ENCODE measurements around the gene URB2.

URB2 gene

DNA sequence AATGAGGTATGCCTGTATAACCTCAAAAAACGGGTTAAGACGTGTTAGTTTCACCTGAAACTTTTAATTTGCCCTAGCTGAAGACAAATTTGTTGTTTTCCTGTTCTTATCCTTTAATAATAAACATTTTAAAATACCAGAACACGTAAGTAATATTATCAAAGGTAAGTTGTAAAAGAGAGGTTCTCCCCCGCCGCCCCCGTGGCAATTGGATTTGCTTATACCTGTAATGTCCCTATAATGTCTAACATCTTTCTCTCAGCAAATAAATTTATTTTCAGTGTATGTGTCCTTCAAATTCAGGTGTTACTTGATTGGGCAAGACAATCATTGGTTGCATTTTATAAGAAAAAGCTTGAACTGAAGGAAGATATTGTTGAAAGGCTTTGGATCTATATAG, 5.9 kb downstream of the URB2 start:
- Histone ChIP-seq H3K4me2 (ENCODE audit: low read length) (no peak overlapping the region), H3K27me3 (ENCODE audit: control insufficient read depth, insufficient read depth, low read length) (no peaks in the 10 kb centered on the region), H3K9me3 (replicated peaks; ENCODE audit: low read length) (no peaks in the 10 kb centered on the region), H3K9ac (ENCODE audit: low read depth, low read length) (no peak overlapping the region), H3K36me3 (ENCODE audit: insufficient read depth, low read length) (peaks cover 27% of the 10 kb centered on the region), H3K4me1 (ENCODE audit: control insufficient read depth, insufficient read depth, low read length) (peaks cover 18% of the 10 kb centered on the region), H3K4me3 (ENCODE audit: low read length) (no peak overlapping the region)

GRCh38 chr1:229636042-229636441, 10.0 kb downstream of the URB2 start:
- Histone ChIP-seq H3K9ac (ENCODE audit: low read depth, low read length) (no peak overlapping the region), H3K4me1 (ENCODE audit: control insufficient read depth, insufficient read depth, low read length) (no peaks in the 10 kb centered on the region), H3K9me3 (replicated peaks; ENCODE audit: low read length) (no peaks in the 10 kb centered on the region), H3K4me3 (ENCODE audit: low read length) (no peak overlapping the region), H3K27me3 (ENCODE audit: control insufficient read depth, insufficient read depth, low read length) (no peaks in the 10 kb centered on the region), H3K36me3 (ENCODE audit: insufficient read depth, low read length) (peaks cover 41% of the 10 kb centered on the region), H3K4me2 (ENCODE audit: low read length) (no peak overlapping the region)

DNA sequence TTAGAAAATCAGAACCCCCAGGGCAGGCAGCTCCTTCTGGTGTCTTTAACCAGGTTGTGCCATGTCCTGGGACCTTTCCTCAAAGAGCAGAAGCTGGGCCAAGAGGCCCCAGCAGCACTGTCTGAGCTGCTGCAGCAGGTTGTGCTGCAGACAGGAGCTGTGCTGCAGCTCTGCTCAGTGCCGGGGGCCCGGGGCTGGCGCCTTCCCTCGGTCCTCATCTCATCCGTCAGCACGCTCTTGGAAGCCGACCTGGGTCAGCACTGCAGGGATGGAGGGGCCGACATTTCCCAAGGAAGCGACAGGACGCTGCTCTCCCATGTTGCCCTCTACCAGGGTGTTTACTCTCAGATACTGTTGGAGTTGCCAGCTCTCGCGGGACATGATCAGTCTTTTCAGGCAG, 11.7 kb downstream of the URB2 start:
- Histone ChIP-seq H3K9me3 (replicated peaks; ENCODE audit: low read length) (no peaks in the 10 kb centered on the region), H3K4me2 (ENCODE audit: low read length) (no peak overlapping the region), H3K4me1 (ENCODE audit: control insufficient read depth, insufficient read depth, low read length) (no peaks in the 10 kb centered on the region), H3K27me3 (ENCODE audit: control insufficient read depth, insufficient read depth, low read length) (no peaks in the 10 kb centered on the region), H3K4me3 (ENCODE audit: low read length) (no peak overlapping the region), H3K9ac (ENCODE audit: low read depth, low read length) (no peak overlapping the region), H3K36me3 (ENCODE audit: insufficient read depth, low read length) (peaks cover 41% of the 10 kb centered on the region)

- Histone ChIP-seq H3K4me2 (ENCODE audit: low read length) (no peak overlapping the region), H3K4me3 (ENCODE audit: low read length) (no peak overlapping the region), H3K9ac (ENCODE audit: low read depth, low read length) (no peak overlapping the region), H3K9me3 (replicated peaks; ENCODE audit: low read length) (no peaks in the 10 kb centered on the region), H3K4me1 (ENCODE audit: control insufficient read depth, insufficient read depth, low read length) (no peaks in the 10 kb centered on the region), H3K36me3 (ENCODE audit: insufficient read depth, low read length) (peaks cover 49% of the 10 kb centered on the region), H3K27me3 (ENCODE audit: control insufficient read depth, insufficient read depth, low read length) (no peaks in the 10 kb centered on the region)
Measured at GRCh38 chr1:229640455-229640854, 14.4 kb downstream of the URB2 start.

GRCh38 chr1:229641306-229641705, 15.3 kb downstream of the URB2 start:
- Histone ChIP-seq H3K4me3 (ENCODE audit: low read length) (no peak overlapping the region), H3K9ac (ENCODE audit: low read depth, low read length) (no peak overlapping the region), H3K4me2 (ENCODE audit: low read length) (no peak overlapping the region), H3K36me3 (ENCODE audit: insufficient read depth, low read length) (peaks cover 49% of the 10 kb centered on the region), H3K4me1 (ENCODE audit: control insufficient read depth, insufficient read depth, low read length) (no peaks in the 10 kb centered on the region), H3K9me3 (replicated peaks; ENCODE audit: low read length) (no peaks in the 10 kb centered on the region), H3K27me3 (ENCODE audit: control insufficient read depth, insufficient read depth, low read length) (no peaks in the 10 kb centered on the region)

- Histone ChIP-seq H3K36me3 (ENCODE audit: insufficient read depth, low read length) (peaks cover 45% of the 10 kb centered on the region), H3K9ac (ENCODE audit: low read depth, low read length) (no peak overlapping the region), H3K27me3 (ENCODE audit: control insufficient read depth, insufficient read depth, low read length) (no peaks in the 10 kb centered on the region), H3K4me1 (ENCODE audit: control insufficient read depth, insufficient read depth, low read length) (no peaks in the 10 kb centered on the region), H3K4me3 (ENCODE audit: low read length) (no peak overlapping the region), H3K4me2 (ENCODE audit: low read length) (no peak overlapping the region), H3K9me3 (replicated peaks; ENCODE audit: low read length) (no peaks in the 10 kb centered on the region)
Measured at GRCh38 chr1:229642376-229642775, 16.3 kb downstream of the URB2 start.

GRCh38 chr1:229642970-229643369, 16.9 kb downstream of the URB2 start:
- Histone ChIP-seq H3K4me2 (ENCODE audit: low read length) (no peak overlapping the region), H3K4me1 (ENCODE audit: control insufficient read depth, insufficient read depth, low read length) (no peaks in the 10 kb centered on the region), H3K9me3 (replicated peaks; ENCODE audit: low read length) (no peaks in the 10 kb centered on the region), H3K27me3 (ENCODE audit: control insufficient read depth, insufficient read depth, low read length) (no peaks in the 10 kb centered on the region), H3K9ac (ENCODE audit: low read depth, low read length) (no peak overlapping the region), H3K4me3 (ENCODE audit: low read length) (no peak overlapping the region), H3K36me3 (ENCODE audit: insufficient read depth, low read length) (peaks cover 45% of the 10 kb centered on the region)

GRCh38 chr1:229643996-229644745, 18.1 kb downstream of the URB2 start:
- no peak overlapping the region for H3K4me2 ChIP-seq (ENCODE audit: low read length)
- no peak overlapping the region for H3K9ac ChIP-seq (ENCODE audit: low read depth, low read length)
- no peaks in the 10 kb centered on the region for H3K4me1 ChIP-seq (ENCODE audit: control insufficient read depth, insufficient read depth, low read length)
- no peaks in the 10 kb centered on the region for H3K27me3 ChIP-seq (ENCODE audit: control insufficient read depth, insufficient read depth, low read length)
- peaks cover 53% of the 10 kb centered on the region for H3K36me3 ChIP-seq (ENCODE audit: insufficient read depth, low read length)
- H3K4me3 ChIP-seq (ENCODE audit: low read length) = no peak overlapping the region
- H3K9me3 ChIP-seq (replicated peaks; ENCODE audit: low read length) = no peaks in the 10 kb centered on the region

DNA sequence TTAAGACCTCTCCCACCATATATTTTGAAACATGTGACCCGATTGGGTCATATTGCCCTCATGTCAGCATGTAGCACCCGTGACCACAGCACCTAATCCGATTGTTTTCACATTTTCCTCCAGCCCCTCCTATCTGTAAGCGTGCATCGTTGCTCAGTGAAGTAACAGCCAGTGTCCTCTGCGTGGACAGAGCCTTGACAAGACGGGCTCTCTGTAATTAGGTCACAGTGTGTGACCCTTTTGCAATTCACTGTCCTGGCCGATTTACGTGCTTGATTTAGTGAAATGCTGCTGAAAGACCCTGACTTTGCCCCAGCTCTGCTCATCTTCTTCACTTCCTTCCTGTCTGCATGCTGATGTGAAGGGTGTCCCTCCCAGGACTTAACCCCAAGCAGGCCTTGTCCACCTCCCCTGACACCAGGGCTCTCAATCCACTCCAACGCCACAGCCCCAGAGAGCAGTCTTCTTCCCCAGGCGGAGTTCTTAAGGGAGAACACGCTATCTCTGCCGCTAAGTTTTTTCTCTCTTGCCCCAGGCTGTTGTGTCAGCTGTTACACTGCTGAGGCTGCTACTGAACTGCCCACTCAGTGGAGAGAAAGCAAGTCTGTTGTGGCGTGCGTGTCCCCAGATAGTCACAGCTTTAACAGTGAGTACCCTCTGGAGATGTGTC, 19.4 kb downstream of the URB2 start:
- Histone ChIP-seq H3K9me3 (replicated peaks; ENCODE audit: low read length) (no peaks in the 10 kb centered on the region), H3K4me1 (ENCODE audit: control insufficient read depth, insufficient read depth, low read length) (no peaks in the 10 kb centered on the region), H3K4me3 (ENCODE audit: low read length) (no peak overlapping the region), H3K27me3 (ENCODE audit: control insufficient read depth, insufficient read depth, low read length) (no peaks in the 10 kb centered on the region), H3K36me3 (ENCODE audit: insufficient read depth, low read length) (peaks cover 62% of the 10 kb centered on the region), H3K4me2 (ENCODE audit: low read length) (no peak overlapping the region), H3K9ac (ENCODE audit: low read depth, low read length) (no peak overlapping the region)

DNA sequence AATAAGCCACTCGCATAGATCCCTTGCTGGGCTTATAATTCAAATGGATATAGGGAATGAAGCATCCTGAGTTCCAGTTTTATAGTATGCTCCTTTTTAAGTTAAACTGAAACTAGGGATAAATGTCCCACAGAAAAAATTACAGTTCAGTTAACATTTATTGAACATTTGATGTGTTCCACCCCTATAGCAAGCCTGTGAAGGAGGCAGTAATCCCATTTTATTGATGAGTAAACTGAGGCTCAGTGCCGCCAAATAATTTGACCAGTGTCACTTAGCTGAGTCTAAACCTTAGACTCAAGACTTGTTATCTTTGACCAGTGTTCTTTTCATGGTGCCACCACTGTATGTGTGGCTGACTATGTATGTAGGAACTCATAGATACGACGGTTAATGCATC, 22.4 kb downstream of the URB2 start:
- H3K9ac ChIP-seq (ENCODE audit: low read depth, low read length) = no peak overlapping the region
- peaks cover 73% of the 10 kb centered on the region for H3K36me3 ChIP-seq (ENCODE audit: insufficient read depth, low read length)
- H3K4me2 ChIP-seq (ENCODE audit: low read length) = no peak overlapping the region
- H3K4me1 ChIP-seq (ENCODE audit: control insufficient read depth, insufficient read depth, low read length) = no peaks in the 10 kb centered on the region
- H3K4me3 ChIP-seq (ENCODE audit: low read length) = no peak overlapping the region
- no peaks in the 10 kb centered on the region for H3K27me3 ChIP-seq (ENCODE audit: control insufficient read depth, insufficient read depth, low read length)
- H3K9me3 ChIP-seq (replicated peaks; ENCODE audit: low read length) = no peaks in the 10 kb centered on the region

- no peaks in the 10 kb centered on the region for H3K27me3 ChIP-seq (ENCODE audit: control insufficient read depth, insufficient read depth, low read length)
- no peak overlapping the region for H3K9ac ChIP-seq (ENCODE audit: low read depth, low read length)
- no peak overlapping the region for H3K4me2 ChIP-seq (ENCODE audit: low read length)
- H3K36me3 ChIP-seq (ENCODE audit: insufficient read depth, low read length) = peaks cover 69% of the 10 kb centered on the region
- no peaks in the 10 kb centered on the region for H3K4me1 ChIP-seq (ENCODE audit: control insufficient read depth, insufficient read depth, low read length)
- H3K9me3 ChIP-seq (replicated peaks; ENCODE audit: low read length) = no peaks in the 10 kb centered on the region
- no peak overlapping the region for H3K4me3 ChIP-seq (ENCODE audit: low read length)
Measured at GRCh38 chr1:229650045-229650444, 24.0 kb downstream of the URB2 start.

GRCh38 chr1:229651546-229651945, 25.5 kb downstream of the URB2 start:
- Histone ChIP-seq H3K4me3 (ENCODE audit: low read length) (no peak overlapping the region), H3K4me2 (ENCODE audit: low read length) (no peak overlapping the region), H3K27me3 (ENCODE audit: control insufficient read depth, insufficient read depth, low read length) (no peaks in the 10 kb centered on the region), H3K9me3 (replicated peaks; ENCODE audit: low read length) (no peaks in the 10 kb centered on the region), H3K36me3 (ENCODE audit: insufficient read depth, low read length) (peaks cover 58% of the 10 kb centered on the region), H3K4me1 (ENCODE audit: control insufficient read depth, insufficient read depth, low read length) (no peaks in the 10 kb centered on the region), H3K9ac (ENCODE audit: low read depth, low read length) (no peak overlapping the region)
